Measurements from ENCODE around the gene HNRNPK. TPM values are rescaled to one million over a fixed set of nuclear protein-coding genes. Genes with fewer than 3 reads are reported as not detected.

Gene HNRNPK
- total and polyA plus RNA-seq, 5 experiments from 2014 or later, result 653 to 890 (median 760) TPM

DNA sequence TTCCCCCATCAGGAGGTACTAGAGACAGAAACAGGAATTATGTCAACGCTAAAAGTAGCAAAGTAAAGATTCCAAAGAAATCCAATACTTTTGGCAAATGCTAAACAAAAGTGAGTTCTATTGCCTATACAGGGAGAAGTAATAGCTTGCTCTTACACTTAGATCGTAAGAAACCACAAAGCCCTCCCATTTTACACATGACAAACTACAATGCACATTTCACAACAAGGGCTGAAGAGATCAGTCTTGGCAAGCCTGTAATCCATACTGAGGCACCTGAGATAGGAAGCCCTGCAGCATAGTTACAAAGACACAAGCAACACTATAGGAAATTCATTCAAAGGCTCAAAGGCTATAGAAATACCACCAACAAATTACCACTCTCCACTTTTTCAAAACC lies 7.7 kb downstream of the HNRNPK start:
- POLR2A ChIA-PET, result interaction anchor here (1.1 to 3.3 kb wide), 3 partner anchors 8 to 16 kb away, joined by 3 to 16 read pairs (median 5); partner anchors contain the start of genes HNRNPK and RMI1
- no peaks in the 10 kb centered on the region for H3K9me3 Mint-ChIP-seq
- no peak overlapping the region for H3K4me3 Mint-ChIP-seq
- H3K27me3 Mint-ChIP-seq, result no peaks in the 10 kb centered on the region
- DNase-seq (no peak), ATAC-seq (peak in 1 of 2 donors; percentile 12)
- H3K4me1 Mint-ChIP-seq, result peaks cover 30 to 68% (median 53%) of the 10 kb centered on the region in 4 donors
- H3K27ac Mint-ChIP-seq, result peak overlapping the region in 7 of 10 donors; percentile 23 to 77 (median 57)
- H3K36me3 Mint-ChIP-seq, result peaks cover 10 to 98% (median 54%) of the 10 kb centered on the region in 3 donors

DNA sequence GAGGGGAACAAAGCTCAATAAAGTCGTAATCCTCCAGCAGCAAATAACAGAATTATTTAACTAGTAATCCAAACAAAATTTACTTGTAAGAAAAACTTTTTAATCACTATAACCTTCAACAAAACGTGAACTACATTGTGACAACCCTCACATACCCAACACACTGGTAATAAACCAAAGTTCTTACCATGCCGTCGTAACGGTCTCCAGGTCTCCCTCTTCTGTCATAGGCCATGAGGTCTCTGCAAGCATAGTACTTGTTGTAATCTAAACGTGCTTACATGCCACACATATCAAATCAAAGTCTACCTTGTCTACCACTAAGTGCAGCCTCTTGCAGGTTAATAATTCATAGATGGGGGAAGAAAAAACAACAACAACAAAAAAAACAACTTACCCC lies 8.5 kb downstream of the HNRNPK start:
- POLR2A ChIA-PET, result interaction anchor here (1.5 to 3.3 kb wide), 3 partner anchors 9 to 10 kb away, joined by 3 to 16 read pairs (median 5); partner anchors contain the start of genes HNRNPK and RMI1
- no peaks in the 10 kb centered on the region for H3K27me3 Mint-ChIP-seq
- H3K4me3 Mint-ChIP-seq, result peak overlapping the region in 1 of 10 donors; percentile 39
- H3K36me3 Mint-ChIP-seq, result peaks cover 10 to 98% (median 54%) of the 10 kb centered on the region in 3 donors
- peak overlapping the region in 4 of 10 donors; percentile 23 to 77 (median 50) for H3K27ac Mint-ChIP-seq
- H3K4me1 Mint-ChIP-seq, result peaks cover 32 to 61% (median 47%) of the 10 kb centered on the region in 4 donors
- DNase-seq, result no peak
- ATAC-seq, result no peak
- H3K9me3 Mint-ChIP-seq, result no peaks in the 10 kb centered on the region

GRCh38 chr9:83969602-83970001 lies 10.4 kb downstream of the HNRNPK start:
- ATAC-seq, result no peak
- no peak overlapping the region for H3K4me3 Mint-ChIP-seq
- peak overlapping the region in 2 of 10 donors; percentile 47 to 51 for H3K27ac Mint-ChIP-seq
- H3K27me3 Mint-ChIP-seq, result no peaks in the 10 kb centered on the region
- H3K4me1 Mint-ChIP-seq, result peaks cover 24 to 46% (median 40%) of the 10 kb centered on the region in 4 donors
- no peaks in the 10 kb centered on the region for H3K9me3 Mint-ChIP-seq
- POLR2A ChIA-PET, result interaction anchor here (1.0 to 3.3 kb wide), 2 partner anchors 9 to 11 kb away, joined by 3 to 16 read pairs; partner anchors contain the start of genes HNRNPK and RMI1
- DNase-seq, result no peak
- H3K36me3 Mint-ChIP-seq, result peaks cover 4 to 86% (median 40%) of the 10 kb centered on the region in 3 donors

DNA sequence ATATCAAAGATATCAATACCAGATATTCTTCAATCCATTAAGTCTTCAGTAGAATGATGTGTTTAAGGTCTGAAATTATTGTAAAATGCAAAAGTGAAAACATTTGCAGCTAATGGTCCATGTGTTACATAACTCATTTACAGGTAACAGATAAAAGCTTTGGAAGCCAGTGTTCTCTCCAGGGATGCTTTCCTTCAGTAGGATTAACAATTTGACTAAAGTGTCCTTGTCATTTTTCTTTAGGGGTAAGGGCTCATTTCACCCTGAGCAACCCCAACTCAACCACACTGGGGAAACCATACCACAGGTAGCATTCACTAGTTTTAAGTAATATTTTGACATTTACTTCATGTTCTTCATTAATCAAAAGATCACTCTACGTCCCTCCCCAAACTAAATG lies 12.9 kb downstream of the HNRNPK start:
- Mint-ChIP-seq H3K27ac (peak overlapping the region in 5 of 10 donors; percentile 5 to 79 (median 56)), H3K27me3 (no peaks in the 10 kb centered on the region), H3K36me3 (peaks cover 0 to 61% (median 27%) of the 10 kb centered on the region in 3 donors), H3K4me3 (no peak overlapping the region), H3K9me3 (no peaks in the 10 kb centered on the region), H3K4me1 (peaks cover 16 to 36% (median 25%) of the 10 kb centered on the region in 4 donors)
- POLR2A ChIA-PET, result interaction anchor here (1.8 to 2.9 kb wide), 2 partner anchors 11 to 12 kb away, joined by 5 to 11 read pairs; partner anchors contain the start of genes HNRNPK and RMI1
- no peak for ATAC-seq
- DNase-seq, result no peak

- H3K9me3 Mint-ChIP-seq, result no peaks in the 10 kb centered on the region
- peaks cover 0 to 52% (median 18%) of the 10 kb centered on the region in 3 donors for H3K36me3 Mint-ChIP-seq
- ATAC-seq (peak; percentile 11 to 16), DNase-seq (no peak)
- H3K27ac Mint-ChIP-seq, result peak overlapping the region in 8 of 10 donors; percentile 5 to 89 (median 33)
- H3K4me3 Mint-ChIP-seq, result peak overlapping the region in 1 of 10 donors; percentile 18
- peaks cover 10 to 30% (median 17%) of the 10 kb centered on the region in 4 donors for H3K4me1 Mint-ChIP-seq
- H3K27me3 Mint-ChIP-seq, result no peaks in the 10 kb centered on the region
- POLR2A ChIA-PET, result interaction anchor here (2.9 to 10.4 kb wide), 2 partner anchors 13 kb away, joined by 11 to 141 read pairs; partner anchors contain the start of genes HNRNPK and RMI1
Measured at GRCh38 chr9:83966209-83966582, 13.8 kb downstream of the HNRNPK start.

- H3K27ac Mint-ChIP-seq, result peak overlapping the region in 9 of 10 donors; percentile 5 to 89 (median 64)
- H3K4me3 Mint-ChIP-seq, result peak overlapping the region in 1 of 10 donors; percentile 15
- DNase-seq (no peak), ATAC-seq (peak; percentile 34 to 38)
- H3K27me3 Mint-ChIP-seq, result no peaks in the 10 kb centered on the region
- peaks cover 10 to 30% (median 14%) of the 10 kb centered on the region in 4 donors for H3K4me1 Mint-ChIP-seq
- POLR2A ChIA-PET, result interaction anchor here (10.4 kb wide), 1 partner anchor 13 kb away, joined by 141 read pairs; the partner anchor contains the start of genes HNRNPK and RMI1
- H3K9me3 Mint-ChIP-seq, result no peaks in the 10 kb centered on the region
- H3K36me3 Mint-ChIP-seq, result peaks cover 0 to 46% (median 12%) of the 10 kb centered on the region in 3 donors
Measured at GRCh38 chr9:83965350-83966208, 14.4 kb downstream of the HNRNPK start.

DNA sequence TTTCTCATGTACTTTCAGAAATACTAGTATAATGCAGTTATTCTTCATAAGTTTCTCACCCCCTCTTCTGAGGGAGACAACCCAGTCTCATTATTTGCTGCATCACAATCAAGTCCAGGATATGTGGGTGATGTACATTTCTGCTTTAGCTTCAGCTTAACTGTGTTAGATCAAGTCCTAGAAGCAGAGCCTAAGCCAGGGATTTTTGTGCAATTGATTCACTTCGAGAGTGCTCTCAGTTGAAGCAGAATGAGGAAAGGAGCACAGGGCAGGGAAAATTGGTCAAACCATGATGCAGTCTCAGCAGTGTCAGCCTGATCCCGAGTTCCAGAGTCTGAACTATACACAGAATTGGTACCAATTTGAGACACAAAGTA lies 15.1 kb downstream of the HNRNPK start:
- POLR2A ChIA-PET, result interaction anchor here (0.7 to 10.4 kb wide), 2 partner anchors 14 to 157 kb away, joined by 7 to 141 read pairs; partner anchors contain the start of genes HNRNPK and RMI1
- Mint-ChIP-seq H3K4me3 (peak overlapping the region in 1 of 10 donors; percentile 15), H3K27ac (peak overlapping the region in 7 of 10 donors; percentile 1 to 89 (median 35))

DNA sequence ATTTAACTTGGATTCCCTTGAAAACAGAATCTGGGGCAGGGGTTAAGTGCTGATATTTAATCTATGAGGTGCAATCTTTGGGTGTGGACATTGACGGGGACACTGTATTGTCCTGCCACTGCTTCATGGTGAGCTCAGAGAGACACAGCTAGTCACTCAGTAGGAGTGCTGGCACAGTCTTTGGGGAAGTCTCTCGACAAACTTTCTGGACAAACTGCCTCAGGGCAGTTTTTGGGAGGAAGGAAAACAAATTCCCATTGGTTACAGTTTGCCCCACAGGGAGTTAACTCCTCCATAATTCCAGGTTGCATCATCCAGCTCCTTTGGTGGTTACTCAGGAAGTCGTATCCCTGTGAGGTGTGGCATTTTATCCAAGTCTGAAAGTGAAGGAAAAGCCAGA lies 17.9 kb downstream of the HNRNPK start:
- peaks cover 8 to 17% (median 8%) of the 10 kb centered on the region in 4 donors for H3K4me1 Mint-ChIP-seq
- peaks cover 0 to 14% (median 0%) of the 10 kb centered on the region in 3 donors for H3K36me3 Mint-ChIP-seq
- no peaks in the 10 kb centered on the region for H3K9me3 Mint-ChIP-seq
- POLR2A ChIA-PET, result interaction anchor here (0.7 to 10.4 kb wide), 4 partner anchors 8 to 286 kb away, joined by 3 to 141 read pairs (median 6); partner anchors contain the start of genes HNRNPK and RMI1
- H3K27me3 Mint-ChIP-seq, result no peaks in the 10 kb centered on the region
- H3K4me3 Mint-ChIP-seq, result no peak overlapping the region
- ATAC-seq (no peak), DNase-seq (no peak)
- peak overlapping the region in 2 of 10 donors; percentile 23 to 36 for H3K27ac Mint-ChIP-seq

More for the DNA sequence above, 15.1 kb downstream of the HNRNPK start:
- ATAC-seq, result peak; percentile 31 to 41
- Mint-ChIP-seq H3K9me3 (no peaks in the 10 kb centered on the region), H3K27me3 (no peaks in the 10 kb centered on the region), H3K36me3 (peaks cover 0 to 40% (median 8%) of the 10 kb centered on the region in 3 donors), H3K4me1 (peaks cover 8 to 30% (median 13%) of the 10 kb centered on the region in 4 donors)
- DNase-seq, result no peak

DNA sequence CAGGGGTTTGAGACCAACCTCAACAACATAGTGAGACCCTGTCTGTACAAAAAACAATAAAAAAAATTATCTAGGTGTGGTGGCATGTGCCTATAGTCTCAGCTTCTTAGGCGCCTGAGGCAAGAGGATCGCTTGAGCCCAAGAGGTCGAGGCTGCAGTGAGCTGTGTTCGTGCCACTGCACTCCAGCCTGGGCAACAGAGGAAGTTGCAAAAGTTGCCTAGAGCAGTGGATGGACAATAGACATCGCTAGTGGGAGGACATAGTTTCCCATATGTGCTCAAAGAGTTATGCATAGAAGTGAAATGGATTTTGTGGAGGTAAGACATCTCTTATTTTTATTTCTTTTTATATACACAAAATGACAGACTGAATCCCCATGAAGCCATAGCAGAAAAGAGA lies 19.0 kb downstream of the HNRNPK start:
- H3K4me1 Mint-ChIP-seq, result peaks cover 12 to 20% (median 16%) of the 10 kb centered on the region in 4 donors
- peaks cover 0 to 3% (median 0%) of the 10 kb centered on the region in 3 donors for H3K36me3 Mint-ChIP-seq
- no peaks in the 10 kb centered on the region for H3K9me3 Mint-ChIP-seq
- H3K27ac Mint-ChIP-seq, result peak overlapping the region in 1 of 10 donors; percentile 38
- DNase-seq (no peak), ATAC-seq (no peak)
- POLR2A ChIA-PET, result interaction anchor here (0.7 to 10.4 kb wide), 2 partner anchors 18 to 36 kb away, joined by 3 to 141 read pairs; partner anchors contain the start of genes HNRNPK and RMI1
- no peaks in the 10 kb centered on the region for H3K27me3 Mint-ChIP-seq
- H3K4me3 Mint-ChIP-seq, result no peak overlapping the region

GRCh38 chr9:83959061-83959460 lies 21.0 kb downstream of the HNRNPK start:
- DNase-seq (no peak), ATAC-seq (no peak)
- H3K4me3 Mint-ChIP-seq, result peak overlapping the region in 1 of 10 donors; percentile 24
- peaks cover 10 to 22% (median 17%) of the 10 kb centered on the region in 4 donors for H3K4me1 Mint-ChIP-seq
- H3K9me3 Mint-ChIP-seq, result no peaks in the 10 kb centered on the region
- H3K27ac Mint-ChIP-seq, result peak overlapping the region in 5 of 10 donors; percentile 41 to 65 (median 57)
- no peaks in the 10 kb centered on the region for H3K27me3 Mint-ChIP-seq
- H3K36me3 Mint-ChIP-seq, result peaks cover 0 to 5% (median 0%) of the 10 kb centered on the region in 3 donors
- POLR2A ChIA-PET, result interaction anchor here (0.7 to 10.4 kb wide), 2 partner anchors 20 to 38 kb away, joined by 3 to 141 read pairs; partner anchors contain the start of genes HNRNPK, KIF27 and RMI1

DNA sequence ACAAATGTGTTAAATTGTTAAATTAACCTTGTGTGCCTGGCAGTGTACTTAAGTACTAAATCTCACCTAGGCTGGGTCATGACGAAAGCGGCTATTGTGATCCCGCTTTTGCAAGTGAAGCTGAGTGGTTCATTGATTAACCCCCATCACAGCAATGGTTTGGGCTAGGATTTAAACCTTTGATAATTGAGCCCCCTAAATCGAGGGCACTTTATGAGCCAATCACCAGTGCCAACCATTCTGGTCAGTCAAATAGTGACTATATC lies 22.8 kb downstream of the HNRNPK start:
- Mint-ChIP-seq H3K9me3 (no peaks in the 10 kb centered on the region), H3K36me3 (peaks cover 0 to 7% (median 0%) of the 10 kb centered on the region in 3 donors), H3K4me1 (peaks cover 10 to 22% (median 17%) of the 10 kb centered on the region in 4 donors), H3K27ac (peak overlapping the region; percentile 86 to 99 (median 95)), H3K27me3 (no peaks in the 10 kb centered on the region), H3K4me3 (peak overlapping the region; percentile 92 to 100 (median 97))
- ATAC-seq, result peak in 1 of 2 donors; percentile 14
- DNase-seq, result no peak
- POLR2A ChIA-PET, result interaction anchor here (0.6 to 10.4 kb wide), 2 partner anchors 22 to 50 kb away, joined by 3 to 141 read pairs; partner anchors contain the start of genes HNRNPK and RMI1
